ENCODE data around the gene DPP7.
"Not testable (repeated sequence)": the region's sequence is repeated elsewhere in the genome, so short reads cannot be mapped to it uniquely, and the experiment has no call there.

- not testable (repeated sequence) for TF ChIP-seq EZH2phosphoT487 (IDR thresholded peaks at IDR 0.05; ENCODE audit: insufficient read depth, low read depth); EZH2 (IDR thresholded peaks at IDR 0.05; ENCODE audit: insufficient read depth, poor library complexity, severe bottlenecking)
Observed at GRCh38 chr9:137062798-137063197, 51.7 kb downstream of the DPP7 start.

All from GM23248 (cell line).